DMS 273 treated with DMSO at 0.1 percent for 48 hours (cell line): ENCODE data around the gene AFAP1L2.
A peak's percentile ranks its signal among the peaks of the same experiment; 100 is the strongest.

Experiments used
- DNase-seq: peaks from one replicate; lab custom pipeline; 2025; lab: John Stamatoyannopoulos, UW

AFAP1L2 gene

GRCh38 chr10:114310346-114310745 is 94.0 kb downstream of the AFAP1L2 start:
- DNase-seq, result no peak

- DNase-seq, result no peak
Measured at GRCh38 chr10:114309364-114309651, 95.0 kb downstream of the AFAP1L2 start.

- DNase-seq, result no peak
Measured at GRCh38 chr10:114308531-114309363, 95.6 kb downstream of the AFAP1L2 start.

GRCh38 chr10:114307731-114308130 is 96.6 kb downstream of the AFAP1L2 start:
- DNase-seq, result no peak

GRCh38 chr10:114306116-114306973 is 98.0 kb downstream of the AFAP1L2 start:
- no peak for DNase-seq

GRCh38 chr10:114305521-114305925 is 98.8 kb downstream of the AFAP1L2 start:
- no peak for DNase-seq

GRCh38 chr10:114304571-114305421 is 99.5 kb downstream of the AFAP1L2 start:
- DNase-seq, result no peak

GRCh38 chr10:114304017-114304570 is 100.2 kb downstream of the AFAP1L2 start:
- peak; percentile 32 for DNase-seq

- no peak for DNase-seq
Measured at GRCh38 chr10:114303556-114303955, 100.7 kb downstream of the AFAP1L2 start.

GRCh38 chr10:114301951-114302710 is 102.2 kb downstream of the AFAP1L2 start:
- DNase-seq, result no peak

- no peak for DNase-seq
Measured at GRCh38 chr10:114301177-114301576, 103.1 kb downstream of the AFAP1L2 start.

GRCh38 chr10:114300036-114300645 is 104.2 kb downstream of the AFAP1L2 start:
- DNase-seq, result no peak

GRCh38 chr10:114297136-114297705 is 107.1 kb downstream of the AFAP1L2 start:
- DNase-seq, result no peak

GRCh38 chr10:114295393-114295792 is 108.9 kb downstream of the AFAP1L2 start:
- no peak for DNase-seq

- no peak for DNase-seq
Measured at GRCh38 chr10:114294549-114294948, 109.8 kb downstream of the AFAP1L2 start.

GRCh38 chr10:114293075-114293474 is 111.2 kb downstream of the AFAP1L2 start:
- no peak for DNase-seq

GRCh38 chr10:114291516-114291915 is 112.8 kb downstream of the AFAP1L2 start:
- DNase-seq, result no peak

- DNase-seq, result no peak
Measured at GRCh38 chr10:114291076-114291475, 113.2 kb downstream of the AFAP1L2 start.

GRCh38 chr10:114290038-114290437 is 114.3 kb downstream of the AFAP1L2 start:
- DNase-seq, result no peak

- no peak for DNase-seq
Measured at GRCh38 chr10:114289096-114289436, 115.2 kb downstream of the AFAP1L2 start.
